ENCODE measurements around the gene KCNMA1.

KCNMA1 gene

DNA sequence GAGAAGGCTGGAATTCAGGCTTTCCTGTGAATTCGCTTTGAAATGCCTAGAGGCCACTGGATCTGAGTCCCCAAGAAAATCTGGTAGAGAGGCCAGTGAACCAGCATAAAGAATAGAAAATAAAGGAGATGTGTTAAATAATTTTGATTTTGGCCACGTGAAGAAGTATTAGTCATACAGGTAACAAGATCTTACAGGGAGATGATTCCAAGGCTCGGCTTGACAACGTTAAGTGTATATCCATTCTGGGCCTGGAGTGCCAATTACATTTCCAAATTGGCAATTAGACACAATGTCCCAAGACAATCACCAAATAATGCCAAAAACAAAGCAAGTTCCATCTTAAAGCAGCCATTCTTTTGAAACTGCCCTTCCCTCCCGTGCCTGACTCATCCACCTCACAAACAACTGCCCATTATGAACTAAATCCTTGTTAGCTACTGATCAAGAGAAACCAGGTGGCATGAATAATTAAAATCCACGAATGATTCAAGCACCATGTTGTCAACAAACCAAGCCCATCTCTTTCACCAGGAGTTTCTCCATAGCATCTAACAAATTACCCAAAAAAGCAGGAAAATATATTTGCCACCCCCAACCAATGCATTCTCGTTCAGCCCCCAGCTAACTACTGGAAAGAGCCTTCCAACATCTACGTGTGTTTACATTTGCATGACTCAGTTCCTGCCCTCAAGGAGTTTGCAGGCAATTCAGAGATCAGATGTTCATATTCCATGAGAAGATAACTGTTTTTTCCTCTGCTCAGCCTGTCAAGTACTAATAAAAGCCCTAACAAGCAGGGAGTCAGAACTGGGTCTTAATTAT is 8.5 kb downstream of the KCNMA1 start:
- Histone ChIP-seq H3K27me3 (ENCODE audit: low read length) (no peaks in the 10 kb centered on the region), H4K20me1 (ENCODE audit: low read depth, low read length) (no peaks in the 10 kb centered on the region)
- no peak for TF ChIP-seq EZH2phosphoT487 (conservative IDR thresholded peaks at IDR 0.05; ENCODE audit: low read length)
- TF ChIP-seq, protein P1, sequence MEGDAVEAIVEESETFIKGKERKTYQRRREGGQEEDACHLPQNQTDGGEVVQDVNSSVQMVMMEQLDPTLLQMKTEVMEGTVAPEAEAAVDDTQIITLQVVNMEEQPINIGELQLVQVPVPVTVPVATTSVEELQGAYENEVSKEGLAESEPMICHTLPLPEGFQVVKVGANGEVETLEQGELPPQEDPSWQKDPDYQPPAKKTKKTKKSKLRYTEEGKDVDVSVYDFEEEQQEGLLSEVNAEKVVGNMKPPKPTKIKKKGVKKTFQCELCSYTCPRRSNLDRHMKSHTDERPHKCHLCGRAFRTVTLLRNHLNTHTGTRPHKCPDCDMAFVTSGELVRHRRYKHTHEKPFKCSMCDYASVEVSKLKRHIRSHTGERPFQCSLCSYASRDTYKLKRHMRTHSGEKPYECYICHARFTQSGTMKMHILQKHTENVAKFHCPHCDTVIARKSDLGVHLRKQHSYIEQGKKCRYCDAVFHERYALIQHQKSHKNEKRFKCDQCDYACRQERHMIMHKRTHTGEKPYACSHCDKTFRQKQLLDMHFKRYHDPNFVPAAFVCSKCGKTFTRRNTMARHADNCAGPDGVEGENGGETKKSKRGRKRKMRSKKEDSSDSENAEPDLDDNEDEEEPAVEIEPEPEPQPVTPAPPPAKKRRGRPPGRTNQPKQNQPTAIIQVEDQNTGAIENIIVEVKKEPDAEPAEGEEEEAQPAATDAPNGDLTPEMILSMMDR (IDR thresholded peaks at IDR 0.05; ENCODE audit: insufficient read depth, low read length, poor library complexity, severe bottlenecking): no peak

DNA sequence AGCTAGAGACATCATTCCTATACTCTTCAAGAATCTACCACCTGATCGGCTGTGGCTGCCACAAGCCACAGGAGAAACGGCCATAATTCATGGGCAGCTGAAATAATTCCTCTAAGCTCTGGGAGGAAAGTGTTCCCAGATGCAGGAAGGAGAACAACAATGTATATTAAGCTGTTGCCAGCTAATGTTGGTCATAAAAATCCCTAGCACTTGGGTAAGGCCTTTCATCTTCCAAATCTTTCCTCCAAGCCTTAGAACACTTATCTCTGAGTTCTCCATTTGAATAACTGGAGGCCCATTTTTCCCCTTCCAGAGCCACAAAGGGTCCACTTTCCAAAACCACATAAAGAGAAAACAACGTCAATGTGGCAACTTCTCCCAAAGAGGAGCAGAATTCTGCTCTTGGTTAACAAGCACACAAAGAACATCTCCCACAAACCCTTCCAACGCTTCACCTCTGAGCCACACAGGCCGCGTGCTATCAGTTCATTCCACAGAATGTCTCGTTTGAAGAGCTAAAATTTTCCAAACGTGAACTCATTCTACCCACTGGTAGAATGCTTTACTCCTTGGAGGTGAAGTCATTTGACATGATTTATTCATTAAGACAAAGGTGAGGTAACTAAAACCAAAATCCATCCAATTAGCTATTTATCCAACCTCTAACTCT is 11.2 kb downstream of the KCNMA1 start:
- H3K9ac ChIP-seq (ENCODE audit: low read length): no peak overlapping the region
- no peaks in the 10 kb centered on the region for H3K79me2 ChIP-seq (ENCODE audit: insufficient read depth, low read length)
- no peak overlapping the region for H3K4me2 ChIP-seq (ENCODE audit: low read depth, low read length, poor library complexity, severe bottlenecking)
- H3K36me3 ChIP-seq (ENCODE audit: low read length): no peaks in the 10 kb centered on the region
- H3F3A ChIP-seq (ENCODE audit: insufficient read depth): no peaks in the 10 kb centered on the region
- H3K9me3 ChIP-seq (ENCODE audit: insufficient read depth, low read length): no peaks in the 10 kb centered on the region
- no peak overlapping the region for H3K27ac ChIP-seq (ENCODE audit: low read depth, low read length)
- H3K4me3 ChIP-seq (ENCODE audit: insufficient read depth, low read length, poor library complexity, severe bottlenecking): no peak overlapping the region
- no peak overlapping the region for H2AFZ ChIP-seq (ENCODE audit: low read depth, low read length, severe bottlenecking)
- TF ChIP-seq, protein P1 (IDR thresholded peaks at IDR 0.05; ENCODE audit: insufficient read depth, low read length, poor library complexity, severe bottlenecking): no peak
- TF ChIP-seq EZH2phosphoT487 (conservative IDR thresholded peaks at IDR 0.05; ENCODE audit: low read length): no peak
- H4K20me1 ChIP-seq (ENCODE audit: low read depth, low read length): no peaks in the 10 kb centered on the region
- no peaks in the 10 kb centered on the region for H3K27me3 ChIP-seq (ENCODE audit: low read length)
- H3K9me2 ChIP-seq (replicated peaks; ENCODE audit: insufficient read depth, low read length): no peaks in the 10 kb centered on the region

More for the DNA sequence above, 8.5 kb downstream of the KCNMA1 start:
- no peak overlapping the region for H3K27ac ChIP-seq (ENCODE audit: low read depth, low read length)
- H3K9ac ChIP-seq (ENCODE audit: low read length): no peak overlapping the region
- no peaks in the 10 kb centered on the region for H3F3A ChIP-seq (ENCODE audit: insufficient read depth)
- no peak overlapping the region for H3K4me2 ChIP-seq (ENCODE audit: low read depth, low read length, poor library complexity, severe bottlenecking)
- H3K9me3 ChIP-seq (ENCODE audit: insufficient read depth, low read length): no peaks in the 10 kb centered on the region
- H3K4me3 ChIP-seq (ENCODE audit: insufficient read depth, low read length, poor library complexity, severe bottlenecking): no peak overlapping the region
- H3K36me3 ChIP-seq (ENCODE audit: low read length): no peaks in the 10 kb centered on the region
- no peak overlapping the region for H2AFZ ChIP-seq (ENCODE audit: low read depth, low read length, severe bottlenecking)
- H3K9me2 ChIP-seq (replicated peaks; ENCODE audit: insufficient read depth, low read length): no peaks in the 10 kb centered on the region
- H3K79me2 ChIP-seq (ENCODE audit: insufficient read depth, low read length): no peaks in the 10 kb centered on the region

DNA sequence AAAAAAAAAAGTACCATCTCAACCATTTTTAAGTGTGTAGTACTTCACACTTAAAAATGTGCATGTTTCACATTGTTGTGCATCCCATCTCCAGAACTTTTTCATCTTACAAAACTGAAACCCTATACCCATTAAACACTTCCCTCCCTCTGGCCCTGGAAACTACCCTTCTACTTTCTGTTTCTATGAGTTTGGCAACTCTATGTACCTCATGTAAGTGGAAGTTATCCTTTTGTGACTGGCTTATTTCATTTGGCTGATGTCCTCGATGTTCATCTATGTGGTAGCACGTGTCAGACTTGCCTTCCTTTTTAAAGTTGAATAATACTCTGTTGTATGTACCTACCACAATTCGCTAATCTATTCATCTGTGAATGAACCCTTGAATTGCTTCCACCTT is 12.2 kb downstream of the KCNMA1 start:
- Histone ChIP-seq H4K20me1 (ENCODE audit: low read depth, low read length) (no peaks in the 10 kb centered on the region), H3F3A (ENCODE audit: insufficient read depth) (no peaks in the 10 kb centered on the region), H3K4me2 (ENCODE audit: low read depth, low read length, poor library complexity, severe bottlenecking) (no peak overlapping the region), H3K79me2 (ENCODE audit: insufficient read depth, low read length) (no peaks in the 10 kb centered on the region), H3K9me2 (replicated peaks; ENCODE audit: insufficient read depth, low read length) (no peaks in the 10 kb centered on the region), H3K27ac (ENCODE audit: low read depth, low read length) (no peak overlapping the region), H2AFZ (ENCODE audit: low read depth, low read length, severe bottlenecking) (no peak overlapping the region), H3K36me3 (ENCODE audit: low read length) (no peaks in the 10 kb centered on the region), H3K9me3 (ENCODE audit: insufficient read depth, low read length) (no peaks in the 10 kb centered on the region), H3K27me3 (ENCODE audit: low read length) (no peaks in the 10 kb centered on the region), H3K4me3 (ENCODE audit: insufficient read depth, low read length, poor library complexity, severe bottlenecking) (no peak overlapping the region), H3K9ac (ENCODE audit: low read length) (no peak overlapping the region)
- no peak for TF ChIP-seq EZH2phosphoT487 (conservative IDR thresholded peaks at IDR 0.05; ENCODE audit: low read length)
- TF ChIP-seq, protein P1 (IDR thresholded peaks at IDR 0.05; ENCODE audit: insufficient read depth, low read length, poor library complexity, severe bottlenecking): no peak

Measured in SU-DHL-6 (cell line).